Endodermal cell (in vitro differentiated cells): ENCODE data around the gene TMEM120B. TPM values are rescaled to one million over a fixed set of nuclear protein-coding genes. Genes with fewer than 3 reads are reported as not detected.

ENCODE experiments used
- DNase-seq: peaks from one replicate; pipeline ENCODE4 v3.0.0-alpha.2; 2017
- H3K27ac ChIP-seq: 2 replicates; pipeline ENCODE4 v1.5.1; 2013; ENCODE audit warnings: mild to moderate bottlenecking, low read depth, low read length, moderate library complexity
- H3K27me3 ChIP-seq: 2 replicates; pipeline ENCODE4 v1.6.1; 2013; ENCODE audit warnings: mild to moderate bottlenecking, low read length, moderate library complexity; ENCODE audit not compliant: insufficient read depth, control insufficient read depth, poor library complexity, severe bottlenecking
- H3K36me3 ChIP-seq: 2 replicates; pipeline ENCODE4 v1.7.0; 2013; ENCODE audit warnings: mild to moderate bottlenecking, low read length, moderate library complexity; ENCODE audit not compliant: control insufficient read depth, insufficient read depth
- H3K4me1 ChIP-seq: one replicate; pipeline ENCODE4 v1.7.0; 2013; ENCODE audit warnings: low read length; ENCODE audit not compliant: control insufficient read depth, insufficient read depth
- H3K4me3 ChIP-seq: 2 replicates; pipeline ENCODE4 v1.5.1; 2013; ENCODE audit warnings: mild to moderate bottlenecking, low read length, moderate library complexity
- H3K9ac ChIP-seq: 2 replicates; pipeline ENCODE4 v1.6.1; 2013; ENCODE audit warnings: mild to moderate bottlenecking, low read length, moderate library complexity; ENCODE audit not compliant: poor library complexity, severe bottlenecking; ENCODE audit errors: extremely low read depth
- H3K9me3 ChIP-seq: 2 replicates; pipeline ENCODE4 v1.6.1; 2013; ENCODE audit warnings: mild to moderate bottlenecking, low read length, moderate library complexity; ENCODE audit not compliant: control insufficient read depth
- H3K27ac Mint-ChIP-seq: 2 replicates; pipeline ENCODE4 v1.8.0; 2020; ENCODE audit warnings: mixed read lengths
- H3K27me3 Mint-ChIP-seq: 2 replicates; pipeline ENCODE4 v1.8.0; 2021; ENCODE audit warnings: mild to moderate bottlenecking, mixed read lengths; ENCODE audit not compliant: insufficient read depth
- H3K36me3 Mint-ChIP-seq: 2 replicates; pipeline ENCODE4 v1.8.0; 2020; ENCODE audit warnings: low read depth, mixed read lengths
- H3K4me1 Mint-ChIP-seq: 2 replicates; pipeline ENCODE4 v1.8.0; 2020; ENCODE audit warnings: mixed read lengths
- H3K4me3 Mint-ChIP-seq: 2 replicates; pipeline ENCODE4 v1.8.0; 2020; ENCODE audit warnings: mild to moderate bottlenecking, moderate library complexity, mixed read lengths
- H3K9me3 Mint-ChIP-seq: 2 replicates; pipeline ENCODE4 v1.8.0; 2020; ENCODE audit warnings: mild to moderate bottlenecking, mixed read lengths
- WGBS, 2 experiments: methylation state at CpG; one replicate each; pipeline versions ENCODE4 v1.1.5 to v1.1.7; 2013; ENCODE audit warnings: missing lambda C conversion rate in 2 of 2, mixed read lengths in 1 of 2; ENCODE audit not compliant: insufficient coverage in 1 of 2, insufficient read length in 1 of 2; 5-methylcytosine and 5-hydroxymethylcytosine counted together
- total RNA-seq, 2 donors: library from RNA; stranded (reverse); fragmentation: NEBNext Ultra II Directional in 1 of 2; extraction: Animal tissue kit (Norgen Biotek cat#: 25700) in 1 of 2; gene quantifications; 2 replicates in 1 of 2; 3 replicates in 1 of 2; pipeline ENCODE4 v1.2.1, GENCODE V29; 2021
- TF ChIP-seq, protein P1 (sequence below): fragments of 200-600 bp; sonication (generic); conservative IDR thresholded peaks from 2 replicates; pipeline ENCODE4 v1.5.0; 2021; ENCODE audit warnings: antibody characterized with exemption, mild to moderate bottlenecking

The TMEM120B gene
- total RNA-seq, 2 donors from 2014 or later: 21.8 to 25.3 TPM

DNA sequence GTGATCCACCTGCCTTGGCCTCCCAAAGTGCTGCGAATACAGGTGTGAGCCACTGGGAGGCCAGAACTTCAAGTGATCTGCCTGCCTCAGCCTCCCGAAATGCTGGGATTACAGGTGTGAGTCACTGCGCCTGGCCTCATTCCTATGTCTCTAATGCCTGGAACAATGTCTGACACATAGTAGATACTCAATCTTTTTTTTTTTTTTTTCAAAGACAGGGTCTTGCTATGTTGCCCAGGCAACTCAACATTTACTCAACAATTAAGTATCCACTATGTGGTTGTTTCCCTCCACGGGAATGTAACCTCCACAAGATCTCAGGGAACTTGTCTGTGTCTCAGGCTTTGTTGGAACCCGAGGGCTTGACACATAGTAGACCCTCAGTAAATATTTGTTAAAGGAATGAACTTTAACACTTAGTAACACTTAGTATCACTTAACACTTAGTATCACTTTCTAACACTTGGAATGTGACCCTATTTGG, 3.0 kb upstream of the TMEM120B start:
- peak; percentile 74 for DNase-seq
- TF ChIP-seq, protein P1, sequence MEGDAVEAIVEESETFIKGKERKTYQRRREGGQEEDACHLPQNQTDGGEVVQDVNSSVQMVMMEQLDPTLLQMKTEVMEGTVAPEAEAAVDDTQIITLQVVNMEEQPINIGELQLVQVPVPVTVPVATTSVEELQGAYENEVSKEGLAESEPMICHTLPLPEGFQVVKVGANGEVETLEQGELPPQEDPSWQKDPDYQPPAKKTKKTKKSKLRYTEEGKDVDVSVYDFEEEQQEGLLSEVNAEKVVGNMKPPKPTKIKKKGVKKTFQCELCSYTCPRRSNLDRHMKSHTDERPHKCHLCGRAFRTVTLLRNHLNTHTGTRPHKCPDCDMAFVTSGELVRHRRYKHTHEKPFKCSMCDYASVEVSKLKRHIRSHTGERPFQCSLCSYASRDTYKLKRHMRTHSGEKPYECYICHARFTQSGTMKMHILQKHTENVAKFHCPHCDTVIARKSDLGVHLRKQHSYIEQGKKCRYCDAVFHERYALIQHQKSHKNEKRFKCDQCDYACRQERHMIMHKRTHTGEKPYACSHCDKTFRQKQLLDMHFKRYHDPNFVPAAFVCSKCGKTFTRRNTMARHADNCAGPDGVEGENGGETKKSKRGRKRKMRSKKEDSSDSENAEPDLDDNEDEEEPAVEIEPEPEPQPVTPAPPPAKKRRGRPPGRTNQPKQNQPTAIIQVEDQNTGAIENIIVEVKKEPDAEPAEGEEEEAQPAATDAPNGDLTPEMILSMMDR: peak; percentile 50
- peaks cover 13% of the 10 kb centered on the region for H3K4me1 Mint-ChIP-seq
- Histone ChIP-seq H3K4me1 (no peaks in the 10 kb centered on the region), H3K36me3 (no peaks in the 10 kb centered on the region), H3K9me3 (peaks cover 8% of the 10 kb centered on the region), H3K9ac (peak overlapping the region; percentile 60), H3K27me3 (no peaks in the 10 kb centered on the region), H3K4me3 (no peak overlapping the region), H3K27ac (peak overlapping the region; percentile 82)
- peaks cover 10% of the 10 kb centered on the region for H3K27me3 Mint-ChIP-seq
- H3K9me3 Mint-ChIP-seq: peaks cover 16% of the 10 kb centered on the region
- H3K36me3 Mint-ChIP-seq: peaks cover 2% of the 10 kb centered on the region
- H3K4me3 Mint-ChIP-seq: no peak overlapping the region
- WGBS, 2 experiments: 68 to 75% methylated on average over 4 to 5 of the region's 5 CpGs
- peak overlapping the region; percentile 77 for H3K27ac Mint-ChIP-seq

DNA sequence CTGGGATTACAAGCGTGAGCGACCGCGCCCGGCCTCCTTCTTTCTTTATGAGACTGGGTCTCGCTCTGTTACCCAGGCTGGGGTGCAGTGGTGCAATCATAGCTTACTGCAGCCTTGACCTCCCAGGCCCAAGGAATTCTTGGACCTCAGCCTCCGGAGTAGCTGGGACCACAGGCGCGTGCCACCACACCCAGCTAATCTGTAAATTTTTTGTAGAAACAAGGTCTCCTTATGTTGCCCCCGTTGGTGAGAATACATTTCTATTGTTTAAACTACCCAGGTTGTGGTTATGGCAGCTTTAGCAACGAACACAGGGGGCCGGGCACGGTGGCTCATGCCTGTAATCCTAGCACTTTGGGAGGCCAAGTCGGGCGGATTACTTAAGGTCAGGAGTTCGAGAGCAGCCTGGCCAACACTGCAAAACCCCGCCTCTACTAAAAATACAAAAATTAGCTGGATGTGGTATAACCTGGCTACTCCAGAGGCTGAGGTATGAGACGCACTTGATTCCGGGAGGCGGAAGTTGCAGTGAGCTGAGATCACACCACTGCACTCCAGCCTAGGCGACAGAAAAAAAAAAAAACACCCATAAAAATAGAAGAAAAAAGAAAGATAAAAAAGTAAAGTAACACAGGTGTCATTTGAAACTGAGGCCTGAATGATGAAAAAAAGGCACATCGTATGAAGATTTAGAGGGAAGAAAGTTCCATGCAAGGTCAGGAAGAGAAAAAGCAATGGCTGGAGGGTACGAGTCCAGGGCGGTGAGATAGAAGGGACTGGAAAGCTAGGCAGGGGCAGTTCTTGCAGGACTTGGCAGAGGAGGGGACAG, 977 bp upstream of the TMEM120B start:
- Mint-ChIP-seq H3K4me1 (peaks cover 13% of the 10 kb centered on the region), H3K4me3 (peak overlapping the region; percentile 81), H3K27ac (peak overlapping the region; percentile 97), H3K27me3 (peaks cover 5% of the 10 kb centered on the region), H3K36me3 (peaks cover 5% of the 10 kb centered on the region), H3K9me3 (peaks cover 16% of the 10 kb centered on the region)
- DNase-seq: peak; percentile 52
- TF ChIP-seq, protein P1: no peak
- H3K27me3 ChIP-seq: no peaks in the 10 kb centered on the region
- peak overlapping the region; percentile 91 for H3K4me3 ChIP-seq
- no peaks in the 10 kb centered on the region for H3K9me3 ChIP-seq
- 88 to 89% methylated on average over 17 to 23 of the region's 24 CpGs for WGBS, 2 experiments
- peak overlapping the region; percentile 90 for H3K9ac ChIP-seq
- no peaks in the 10 kb centered on the region for H3K4me1 ChIP-seq
- no peaks in the 10 kb centered on the region for H3K36me3 ChIP-seq
- peak overlapping the region; percentile 64 for H3K27ac ChIP-seq

DNA sequence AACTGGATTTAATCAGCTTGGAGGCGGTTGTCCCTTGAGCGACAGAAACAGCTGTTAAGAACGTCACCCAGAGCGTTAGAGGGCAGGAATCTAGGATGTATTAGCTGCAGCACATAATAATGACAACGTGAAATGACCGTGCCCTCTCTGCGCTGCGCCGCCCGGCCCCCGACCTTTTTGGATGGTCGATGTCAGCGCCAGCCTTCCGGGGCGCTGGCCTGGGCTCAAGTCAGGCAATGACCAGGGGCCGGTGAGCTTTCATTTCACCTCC, 427 bp upstream of the TMEM120B start:
- TF ChIP-seq, protein P1: no peak
- H3K36me3 Mint-ChIP-seq: peaks cover 8% of the 10 kb centered on the region
- Histone ChIP-seq H3K9ac (peak overlapping the region; percentile 90), H3K27me3 (no peaks in the 10 kb centered on the region), H3K4me3 (peak overlapping the region; percentile 91), H3K4me1 (no peaks in the 10 kb centered on the region), H3K9me3 (no peaks in the 10 kb centered on the region), H3K27ac (peak overlapping the region; percentile 64), H3K36me3 (no peaks in the 10 kb centered on the region)
- H3K4me3 Mint-ChIP-seq: peak overlapping the region; percentile 81
- H3K27me3 Mint-ChIP-seq: peaks cover 5% of the 10 kb centered on the region
- peaks cover 16% of the 10 kb centered on the region for H3K9me3 Mint-ChIP-seq
- peaks cover 17% of the 10 kb centered on the region for H3K4me1 Mint-ChIP-seq
- peak overlapping the region; percentile 97 for H3K27ac Mint-ChIP-seq
- 0 to 3% methylated on average over 4 to 16 of the region's 16 CpGs for WGBS, 2 experiments
- DNase-seq: no peak
